Activated effector memory CD4-positive, alpha-beta T cell treated with Interleukin-2 at 50 U/mL for 16 hours (primary cell): Measurements from ENCODE around the gene KCNJ1.

Experiments
- DNase-seq: peaks from one replicate; pipeline ENCODE4 v3.0.0-alpha.2; 2020

Gene KCNJ1

DNA sequence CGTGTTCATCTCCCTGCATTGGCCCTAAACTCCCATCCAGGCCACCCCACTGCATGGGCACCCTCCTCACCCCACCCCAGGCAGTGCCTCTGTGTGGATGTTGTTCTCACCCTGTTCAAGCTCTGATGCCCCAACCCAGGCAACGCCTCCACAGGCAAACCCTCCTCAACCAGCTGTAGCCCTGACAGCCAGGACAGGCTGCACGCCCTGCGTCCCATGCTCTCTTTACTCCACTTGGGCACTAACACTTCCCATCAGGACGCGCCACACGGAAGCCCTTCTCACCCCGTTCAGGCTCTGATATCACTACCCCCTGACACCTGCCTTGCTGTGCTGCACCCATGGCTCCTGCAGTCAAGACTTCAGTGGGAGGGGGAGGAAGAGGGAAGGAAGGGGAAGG lies 47.9 kb downstream of the KCNJ1 start:
- no peak for DNase-seq

DNA sequence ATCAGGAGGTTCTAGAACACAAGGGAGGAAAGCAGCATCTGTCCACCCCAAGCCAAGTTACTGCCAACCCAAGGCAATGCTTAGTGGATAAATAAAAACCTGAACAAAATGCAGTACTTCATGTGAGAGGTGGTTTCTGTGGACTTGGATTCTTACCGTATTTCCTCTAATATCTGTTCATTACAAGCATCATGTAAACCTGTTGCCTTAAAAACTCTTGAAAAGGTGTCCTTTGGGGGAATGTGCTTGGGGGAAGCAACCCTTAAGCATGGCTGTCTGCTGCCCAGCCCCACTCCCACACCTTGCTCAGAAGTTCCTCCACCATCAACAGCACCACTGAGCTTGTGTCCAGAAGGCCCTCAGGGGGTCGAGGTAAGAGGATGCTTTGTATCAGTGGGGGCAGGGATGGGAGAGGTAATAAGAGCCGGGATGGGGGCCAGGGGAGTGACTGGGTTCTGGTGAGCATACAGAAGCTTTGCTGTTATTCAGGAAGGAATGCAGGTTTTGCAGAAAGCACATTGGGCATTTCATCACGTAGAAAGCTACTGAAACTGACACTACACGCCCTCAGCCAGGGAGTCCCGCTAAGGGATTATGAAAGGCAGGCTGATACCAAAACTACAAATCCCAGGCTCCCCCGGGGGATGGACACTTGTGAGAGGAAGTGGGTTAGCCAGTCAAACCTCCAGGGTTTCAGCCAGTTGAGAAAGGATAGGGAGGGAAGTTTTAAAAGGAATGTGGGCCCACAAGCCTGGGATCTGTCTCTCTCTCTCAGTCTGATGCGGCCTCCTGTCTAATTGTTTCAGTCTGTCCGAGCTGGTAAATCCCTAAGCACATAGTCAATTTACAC lies 52.0 kb downstream of the KCNJ1 start:
- DNase-seq: no peak

DNA sequence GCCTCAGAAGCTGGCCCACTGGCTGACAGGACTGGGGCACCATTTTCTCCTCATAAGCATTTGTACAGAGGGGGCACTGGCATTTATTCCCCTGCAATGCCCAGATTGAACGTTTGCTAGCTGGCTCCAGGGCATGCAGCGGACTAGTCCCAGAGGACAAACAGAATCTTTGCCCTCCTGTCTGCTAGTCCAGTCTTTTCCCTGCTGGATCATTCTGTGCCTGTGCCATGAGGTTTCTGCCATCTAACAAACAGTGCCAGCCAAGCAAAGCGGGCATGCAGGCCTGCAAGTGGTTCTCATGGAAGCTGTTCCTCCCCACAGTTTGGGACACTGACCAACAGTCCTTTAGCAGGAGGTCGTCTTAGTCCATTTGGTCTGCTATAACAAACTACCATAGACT lies 53.4 kb downstream of the KCNJ1 start:
- DNase-seq: no peak

DNA sequence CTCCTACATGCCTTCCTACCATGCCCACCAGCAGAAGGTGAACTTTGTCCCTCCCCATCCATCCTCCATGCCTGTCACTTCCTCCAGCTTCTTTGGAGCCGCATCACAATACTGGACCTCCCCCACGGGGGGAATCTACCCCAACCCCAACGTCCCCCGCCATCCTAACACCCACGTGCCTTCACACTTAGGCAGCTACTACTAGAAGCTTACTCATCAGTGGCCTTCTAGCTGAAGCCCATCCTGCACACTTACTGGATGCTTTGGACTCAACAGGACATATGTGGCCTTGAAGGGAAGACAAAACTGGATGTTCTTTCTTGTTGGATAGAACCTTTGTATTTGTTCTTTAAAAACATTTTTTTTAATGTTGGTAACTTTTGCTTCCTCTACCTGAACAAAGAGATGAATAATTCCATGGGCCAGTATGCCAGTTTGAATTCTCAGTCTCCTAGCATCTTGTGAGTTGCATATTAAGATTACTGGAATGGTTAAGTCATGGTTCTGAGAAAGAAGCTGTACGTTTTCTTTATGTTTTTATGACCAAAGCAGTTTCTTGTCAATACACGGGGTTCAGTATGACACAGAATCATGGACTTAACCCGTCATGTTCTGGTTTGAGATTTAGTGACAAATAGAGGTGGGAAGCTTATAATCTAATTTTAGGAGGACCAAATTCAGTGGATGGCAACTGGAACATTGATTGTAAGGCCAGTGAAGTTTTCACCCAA lies 56.1 kb downstream of the KCNJ1 start:
- no peak for DNase-seq

DNA sequence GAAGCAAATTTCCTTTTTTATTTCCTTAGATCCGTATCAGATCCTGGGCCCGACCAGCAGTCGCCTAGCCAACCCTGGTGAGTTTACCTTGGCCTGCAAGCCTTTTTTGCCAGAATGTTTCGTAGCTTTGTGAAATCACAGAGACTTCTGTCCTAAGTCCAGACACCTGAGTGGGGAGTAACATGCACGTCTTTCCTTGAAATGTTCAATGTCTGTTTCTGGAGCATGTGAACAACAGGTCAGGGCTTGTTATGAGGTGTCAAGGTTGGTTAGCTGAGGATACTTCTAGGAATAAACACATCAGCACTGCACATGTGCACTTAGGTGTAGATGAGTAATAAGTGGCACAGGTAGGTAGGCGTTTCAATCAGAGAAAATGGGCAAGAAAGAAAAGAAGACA lies 58.0 kb downstream of the KCNJ1 start:
- no peak for DNase-seq

DNA sequence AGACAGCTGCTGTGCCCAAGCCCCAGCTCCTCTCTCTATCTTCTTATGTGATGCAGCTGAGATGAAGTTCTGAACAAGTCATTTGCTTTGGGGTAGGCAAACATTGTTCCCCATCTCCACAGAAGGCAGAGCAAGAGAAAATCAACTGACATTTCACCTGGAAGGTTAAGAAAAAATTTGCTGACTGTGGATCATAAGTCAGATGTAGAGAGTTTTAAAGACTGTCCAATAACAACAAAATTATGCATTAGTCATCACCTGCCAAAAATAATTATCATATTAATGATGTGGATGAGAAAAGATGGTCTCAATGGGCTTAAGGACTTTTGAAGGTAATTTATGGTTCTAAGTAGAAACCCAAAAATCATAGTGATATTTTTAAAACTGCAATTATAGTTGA lies 59.2 kb downstream of the KCNJ1 start:
- DNase-seq: no peak

DNA sequence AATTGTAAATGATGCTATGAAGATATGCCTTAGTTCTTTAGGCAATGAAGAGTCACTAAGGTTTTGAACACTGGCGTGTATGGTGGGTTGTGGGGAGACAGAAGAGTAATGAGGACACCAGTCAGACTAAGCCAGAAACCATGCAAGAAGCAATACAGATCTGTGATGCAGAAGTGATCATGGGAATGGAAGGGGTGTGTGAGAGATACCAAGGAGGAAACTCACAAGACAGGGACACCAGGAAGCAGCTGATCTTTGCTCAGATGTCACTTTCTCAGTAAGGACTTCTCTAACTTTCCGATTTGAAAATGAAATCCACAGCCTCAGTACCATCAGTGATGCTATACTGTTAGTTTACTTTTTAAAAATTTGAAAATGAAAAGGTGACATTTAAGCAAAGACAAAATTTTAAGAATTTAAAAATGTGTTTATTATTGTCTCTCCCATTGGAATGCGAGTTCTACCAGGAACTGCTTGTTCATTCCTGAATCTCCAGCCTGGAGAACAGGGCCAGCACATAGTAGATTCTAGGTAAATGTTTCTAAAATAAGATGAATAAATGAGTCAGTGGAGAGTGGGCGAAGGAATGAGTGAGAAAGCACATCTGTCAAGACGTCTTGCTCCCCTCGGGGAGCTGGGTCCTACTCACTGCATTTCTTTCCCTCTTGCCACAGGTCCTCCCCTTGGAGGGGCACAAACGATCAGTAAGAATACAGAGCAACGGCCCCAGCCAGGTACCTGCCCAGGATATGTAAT lies 60.4 kb downstream of the KCNJ1 start:
- DNase-seq: no peak

DNA sequence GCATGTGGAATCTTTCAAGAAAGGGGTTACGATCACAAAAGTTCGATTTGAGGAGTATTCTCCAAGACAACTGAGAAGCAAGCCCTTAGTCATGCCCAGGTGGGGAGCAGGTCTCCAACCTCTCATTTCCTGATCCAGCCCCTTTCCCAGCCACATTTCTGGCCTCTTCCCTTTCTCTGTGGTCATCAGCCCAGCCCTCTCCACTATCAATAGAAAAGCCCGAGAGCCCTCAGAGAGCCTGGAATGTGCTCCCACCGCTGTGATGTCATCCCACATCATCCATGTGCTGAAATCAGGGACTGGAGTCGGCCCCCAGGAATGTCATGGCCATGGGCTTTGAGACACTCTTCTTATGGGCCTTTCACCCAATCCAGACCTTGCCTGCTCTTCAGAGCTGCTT lies 62.6 kb downstream of the KCNJ1 start:
- DNase-seq: no peak

DNA sequence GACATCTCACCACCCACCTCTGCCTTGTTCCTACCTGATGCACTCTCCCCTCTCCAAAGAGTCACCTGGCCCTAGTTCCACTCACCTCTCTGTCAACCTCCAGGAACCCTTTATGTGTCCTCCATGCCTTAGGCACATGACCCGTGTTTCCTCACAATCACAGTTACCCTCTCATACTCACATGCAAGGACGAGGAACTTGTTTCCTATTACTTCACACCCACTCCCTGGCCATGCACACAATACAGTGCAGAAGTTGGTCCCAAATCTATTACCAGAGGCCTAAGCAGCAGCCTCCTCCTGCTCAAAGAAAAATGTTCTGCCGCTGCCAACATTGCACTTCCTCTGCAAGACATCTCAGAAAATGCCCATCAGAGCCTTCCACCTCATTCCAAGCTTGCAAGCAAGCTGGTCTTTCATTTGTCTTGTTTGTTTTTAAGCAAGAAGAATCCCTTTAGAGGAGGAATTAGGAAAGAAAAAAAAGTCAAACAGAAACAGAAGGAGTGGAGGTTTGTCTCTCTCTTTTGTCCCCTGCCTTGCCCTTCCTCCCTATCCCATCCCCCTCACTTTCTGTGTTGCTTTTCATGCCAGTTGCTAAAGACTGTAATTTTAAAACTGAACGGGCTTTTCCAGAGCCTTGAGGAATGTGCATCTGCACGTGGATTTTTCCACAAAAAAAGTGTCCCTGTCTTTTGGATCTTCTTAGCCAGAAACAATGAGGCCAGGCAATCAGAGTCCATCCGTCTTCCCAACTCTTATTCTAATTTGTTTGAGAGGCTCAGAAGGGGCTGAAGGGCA lies 63.4 kb downstream of the KCNJ1 start:
- DNase-seq: no peak

DNA sequence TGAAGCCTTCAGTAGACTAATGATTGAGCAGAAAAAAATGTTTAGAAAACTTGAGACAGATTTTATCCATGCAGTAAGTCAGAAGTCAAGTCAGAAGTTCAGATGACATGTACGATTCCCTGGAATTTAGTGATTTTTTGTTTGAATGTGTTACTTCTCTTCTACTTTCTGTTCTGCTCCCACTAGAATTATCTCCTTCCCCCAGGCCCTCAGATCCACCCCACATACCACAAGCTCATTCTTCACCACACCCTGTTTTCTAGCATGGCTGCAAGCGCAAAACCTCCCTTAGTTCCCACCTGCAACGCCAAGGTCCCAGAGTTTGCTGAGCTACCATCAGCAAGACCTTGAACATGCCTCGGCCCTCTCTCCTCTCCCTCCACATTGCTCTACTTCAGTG lies 64.1 kb downstream of the KCNJ1 start:
- DNase-seq: no peak

DNA sequence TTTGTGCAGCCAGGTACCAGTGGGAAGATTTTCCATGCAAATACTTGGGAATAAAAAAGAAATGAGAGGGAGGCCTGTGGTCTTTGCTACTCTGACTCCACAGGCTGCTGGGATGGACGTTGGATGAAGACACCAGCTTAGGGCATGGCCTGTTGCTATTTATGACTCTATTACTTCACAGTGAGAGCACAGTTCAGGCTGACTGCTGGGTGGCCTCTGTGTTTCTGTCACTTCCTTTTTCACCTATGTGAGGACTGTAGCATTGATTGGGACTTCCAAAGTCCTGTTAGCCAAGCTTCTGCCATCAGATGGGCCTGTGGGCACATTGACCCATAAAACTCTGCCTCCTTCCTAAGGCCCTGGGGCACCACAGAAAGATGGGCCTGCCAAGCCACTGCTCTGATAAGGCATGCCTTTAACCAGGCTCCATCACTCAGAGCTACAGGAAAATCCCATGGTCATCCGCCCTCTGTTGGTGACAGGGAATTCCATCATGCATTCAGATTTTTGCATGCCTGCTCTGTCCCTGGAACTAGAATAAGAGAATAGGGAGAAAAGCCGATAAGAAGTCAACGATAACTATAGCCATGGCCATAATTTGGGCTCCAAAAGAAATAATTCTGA lies 64.6 kb downstream of the KCNJ1 start:
- no peak for DNase-seq

DNA sequence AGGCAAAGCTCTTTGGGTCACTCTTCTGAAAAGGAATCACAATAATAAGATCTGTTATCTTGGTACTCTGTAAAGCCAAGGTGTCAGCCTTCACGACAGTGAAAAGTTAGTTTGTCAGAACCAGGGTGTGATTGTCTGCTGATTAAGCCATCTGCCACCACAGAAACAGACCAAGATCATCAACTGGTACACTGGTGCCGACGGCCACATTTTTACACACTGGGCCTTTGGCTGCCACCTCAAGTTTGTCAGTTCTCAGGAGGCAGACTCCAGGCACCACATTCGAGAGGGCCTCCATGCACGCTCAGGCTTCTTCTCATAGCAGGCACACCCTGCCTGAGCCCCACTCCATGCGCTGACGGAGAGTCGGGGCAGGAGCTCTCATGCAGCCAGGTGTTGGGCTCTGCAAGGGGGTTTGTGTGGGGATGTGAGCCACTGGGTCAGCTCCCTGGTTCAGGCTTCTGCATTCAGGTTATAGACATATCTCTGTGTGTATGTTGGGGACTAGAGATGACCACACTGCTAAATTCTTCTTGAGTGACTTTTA lies 66.2 kb downstream of the KCNJ1 start:
- no peak for DNase-seq

DNA sequence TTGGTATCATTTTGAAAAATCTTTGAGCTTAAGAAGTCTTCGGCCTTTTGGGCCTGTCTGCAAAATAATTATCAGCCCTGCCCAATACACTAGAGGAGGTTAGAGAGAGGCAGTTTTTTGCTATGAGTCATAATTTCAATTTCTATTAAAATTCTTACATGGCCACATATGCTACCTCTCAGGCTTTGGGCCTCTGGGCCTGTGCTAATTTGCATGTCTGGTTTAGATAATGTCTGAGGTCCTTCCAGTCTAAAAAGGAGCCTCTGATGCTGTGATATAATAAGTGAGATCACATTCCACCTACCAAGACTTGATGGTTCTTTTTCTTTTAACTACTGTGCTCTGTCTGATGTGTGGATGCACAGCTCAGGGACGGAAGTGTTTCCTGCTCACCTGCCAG lies 70.8 kb downstream of the KCNJ1 start:
- DNase-seq: no peak

DNA sequence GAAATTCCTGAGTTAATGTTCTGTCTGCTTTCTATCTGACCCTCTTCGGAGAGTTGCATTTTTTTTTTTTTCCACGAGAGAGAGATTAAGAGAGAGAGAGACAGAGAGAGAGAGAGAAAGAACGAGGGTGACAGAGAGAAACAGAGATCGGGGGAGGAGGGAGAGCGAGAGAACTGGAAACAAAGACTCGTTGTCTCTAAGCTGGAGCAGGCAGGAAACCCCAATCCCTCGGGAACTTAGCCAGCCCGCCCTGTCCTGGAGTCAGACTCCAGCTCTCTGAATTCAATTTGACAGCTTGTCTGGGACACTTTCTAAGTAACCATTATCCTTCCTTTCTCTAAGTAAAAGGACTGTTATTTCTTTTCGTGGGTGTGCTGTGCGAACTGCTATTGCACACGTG lies 76.9 kb downstream of the KCNJ1 start:
- no peak for DNase-seq

DNA sequence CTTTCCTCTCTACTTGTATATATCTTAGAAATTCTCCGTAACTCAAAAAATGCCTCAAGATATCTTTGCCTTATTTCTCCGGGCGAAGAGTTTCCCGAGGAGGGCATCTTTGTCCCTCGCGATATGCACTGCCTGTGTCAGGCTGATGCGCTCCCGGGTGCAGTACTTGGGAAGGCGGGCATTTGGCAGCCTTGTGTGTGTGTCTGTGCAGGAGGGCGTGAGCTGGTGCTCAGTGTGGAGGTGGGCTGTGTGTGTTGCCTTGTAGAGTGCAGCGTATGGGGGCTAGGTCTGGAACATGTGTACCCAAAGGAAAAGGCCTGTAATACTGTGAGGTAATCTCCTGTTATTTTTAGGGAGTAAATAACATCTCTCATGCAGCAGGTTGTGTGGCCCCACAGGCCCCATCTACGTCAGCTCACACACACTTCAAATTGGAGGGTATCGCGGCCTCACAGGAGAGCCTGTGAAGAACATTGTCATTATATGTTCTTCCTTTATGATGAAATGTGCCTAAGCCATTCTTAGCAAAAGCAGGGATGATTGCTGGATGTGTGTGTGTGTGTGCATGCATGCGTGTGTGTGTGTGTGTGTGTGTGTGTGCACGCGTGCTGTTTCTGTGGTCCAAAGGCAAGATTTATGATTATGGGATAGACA lies 77.5 kb downstream of the KCNJ1 start:
- no peak for DNase-seq
